Transverse colon (tissue), 4 donors: Measurements from ENCODE around the gene BCL7C. TPM values are rescaled to one million over a fixed set of nuclear protein-coding genes. Genes with fewer than 3 reads are reported as not detected.
A peak's percentile ranks its signal among the peaks of the same experiment; 100 is the strongest.

Experiments used
- DNase-seq: peaks from one replicate; pipeline ENCODE4 v3.0.0-alpha.2; 2019
- H3K27ac ChIP-seq, 4 donors: fragments of 200-600 bp; sonication (generic); 2 replicates each; pipeline ENCODE4 v1.5.1; 2016 to 2018; ENCODE audit warnings: inconsistent platforms in 4 of 4
- H3K27me3 ChIP-seq: fragments of 200-600 bp; sonication (generic); 2 replicates; pipeline ENCODE4 v1.5.1; 2017; ENCODE audit warnings: inconsistent platforms
- H3K36me3 ChIP-seq, 4 donors: fragments of 200-600 bp; sonication (generic); 2 replicates each; pipeline ENCODE4 v1.5.1; 2017 to 2019; ENCODE audit warnings: inconsistent platforms in 4 of 4
- H3K4me1 ChIP-seq, 4 donors: fragments of 200-600 bp; sonication (generic); 2 replicates each; pipeline ENCODE4 v1.5.1; 2017 to 2020; ENCODE audit warnings: inconsistent platforms in 4 of 4
- H3K4me3 ChIP-seq, 4 donors: fragments of 200-600 bp; sonication (generic); 1 replicate in 1 of 4; 2 replicates in 3 of 4; pipeline versions ENCODE4 v1.5.1 to v1.6.1; 2017 to 2019; ENCODE audit warnings: inconsistent platforms in 4 of 4
- H3K9me3 ChIP-seq, 2 donors: fragments of 200-600 bp; sonication (generic); 2 replicates each; pipeline ENCODE4 v1.5.1; 2017 to 2019; ENCODE audit warnings: inconsistent platforms in 2 of 2
- EP300 ChIP-seq: sonication (generic); formaldehyde crosslinking; IDR thresholded peaks from one replicate; pipeline ENCODE4 v1.6.1; 2017; ENCODE audit warnings: antibody characterized with exemption, low read depth
- POLR2A ChIP-seq: fragments of 450-650 bp; IDR thresholded peaks from one replicate; pipeline ENCODE4 v1.6.1; 2016; ENCODE audit warnings: antibody characterized with exemption, mild to moderate bottlenecking, moderate library complexity
- POLR2AphosphoS5 ChIP-seq, 3 donors: sonication (generic); formaldehyde crosslinking; IDR thresholded peaks; one replicate each; pipeline ENCODE4 v1.6.1; 2016; ENCODE audit warnings: antibody characterized with exemption in 3 of 3
- WGBS, 2 donors: methylation state at CpG; one replicate each; pipeline ENCODE4 v1.1.5; 2018; ENCODE audit warnings: low coverage in 1 of 2; 5-methylcytosine and 5-hydroxymethylcytosine counted together
- in situ Hi-C, 4 donors: fragments of 200-750 bp; cut with MboI; loops; one replicate each; pipeline versions ENCODE4 v1.15.0 to v1.15.1; 2017; ENCODE audit warnings: low sequenced_read_pairs in 3 of 4, low pct_ligation_motif_present in 1 of 4, low pct_unique_long_range_greater_than_20kb in 1 of 4
- intact Hi-C: fragments of 100-400 bp; cut with DNase I; formaldehyde crosslinking; loops from one replicate; pipeline ENCODE4 v1.15.1; 2023; ENCODE audit warnings: low total_unique reads
- total RNA-seq, 4 donors: library from RNA; depleted of rRNA; stranded (reverse); fragments of >200 nt; gene quantifications; one replicate each; pipeline ENCODE4 v1.1.0, GENCODE V29; 2016
- TF ChIP-seq, protein P1 (sequence below), 5 experiments: fragments of 200-600 bp in 3 of 5; fragments of 450-650 bp in 2 of 5; sonication (generic) in 3 of 5; IDR thresholded peaks; 1 replicate in 2 of 5; 2 replicates in 3 of 5; pipeline ENCODE4 v1.5.1; 2016 to 2017; ENCODE audit warnings: antibody characterized with exemption in 5 of 5, inconsistent platforms in 3 of 5, mild to moderate bottlenecking in 2 of 5, moderate library complexity in 1 of 5

The BCL7C gene
- total RNA-seq, 4 donors from 2014 or later = 13.8 to 57.3 (median 24.0) TPM

DNA sequence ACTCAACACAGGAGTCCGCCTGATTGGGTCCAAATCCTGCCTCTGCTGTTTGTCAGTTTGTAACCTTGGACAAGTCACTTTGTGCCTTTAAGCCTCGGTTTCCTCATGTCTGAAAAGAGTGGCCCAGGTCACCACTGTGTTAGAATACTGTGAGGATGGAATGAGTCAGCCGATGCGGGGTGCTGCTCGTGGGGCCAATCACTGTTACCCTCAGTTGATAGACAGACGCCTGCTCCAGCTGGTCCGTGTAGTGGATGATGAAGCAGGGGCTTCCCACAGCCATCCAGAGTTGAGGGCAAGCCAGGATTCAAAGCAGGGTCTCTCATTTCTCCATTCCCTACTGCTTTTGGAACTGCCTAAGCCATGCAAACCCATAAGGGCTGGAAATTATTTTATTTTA, 35.3 kb upstream of the BCL7C start:
- TF ChIP-seq POLR2A = no peak
- TF ChIP-seq POLR2AphosphoS5 (IDR thresholded peaks at IDR 0.05) = no peak
- H3K9me3 ChIP-seq = no peaks in the 10 kb centered on the region
- intact Hi-C loops = no loop called here
- H3K4me1 ChIP-seq = peaks cover 6 to 19% (median 9%) of the 10 kb centered on the region in 4 donors
- H3K27ac ChIP-seq = no peak overlapping the region
- H3K4me3 ChIP-seq = no peak overlapping the region
- 67% methylated on average over 7 of the region's 7 CpGs; no CpG with 5 or more reads in 1 of the 2 donors for WGBS, 2 donors
- DNase-seq = no peak
- H3K36me3 ChIP-seq = peaks cover 0 to 10% (median 2%) of the 10 kb centered on the region in 4 donors
- in situ Hi-C loops = no loop called here
- H3K27me3 ChIP-seq = no peaks in the 10 kb centered on the region

DNA sequence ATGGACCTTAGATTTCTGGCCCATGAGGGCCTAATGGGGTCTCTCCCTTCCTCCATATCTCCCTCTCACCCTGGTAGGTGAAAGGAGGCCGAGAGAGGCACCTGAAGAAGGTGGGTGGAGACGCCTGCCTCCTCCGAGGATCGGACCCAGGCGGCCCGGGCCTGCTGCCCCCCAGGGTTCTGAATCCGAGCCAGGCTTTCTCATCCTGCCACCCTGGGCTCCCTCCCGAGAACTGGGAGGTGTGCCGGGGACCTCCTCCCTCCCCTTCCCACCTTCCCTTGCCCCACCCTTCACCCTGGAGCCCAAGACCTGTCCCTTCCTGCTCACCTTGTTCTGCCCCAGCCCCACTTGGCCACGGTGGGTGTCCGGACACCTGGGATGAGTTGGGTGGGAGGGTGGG, 34.5 kb upstream of the BCL7C start:
- 91% methylated on average over 11 of the region's 11 CpGs; no CpG with 5 or more reads in 1 of the 2 donors for WGBS, 2 donors
- peaks cover 6 to 23% (median 11%) of the 10 kb centered on the region in 4 donors for H3K4me1 ChIP-seq
- no peak for DNase-seq
- no peaks in the 10 kb centered on the region for H3K9me3 ChIP-seq
- no peak overlapping the region for H3K27ac ChIP-seq
- H3K4me3 ChIP-seq = no peak overlapping the region
- H3K36me3 ChIP-seq = peaks cover 0 to 10% (median 2%) of the 10 kb centered on the region in 4 donors
- intact Hi-C loops (no loop called here), in situ Hi-C loops (no loop called here)
- no peaks in the 10 kb centered on the region for H3K27me3 ChIP-seq
- no peak for TF ChIP-seq EP300
- TF ChIP-seq POLR2AphosphoS5 (IDR thresholded peaks at IDR 0.05) = no peak
- TF ChIP-seq POLR2A = no peak
- TF ChIP-seq, protein P1, sequence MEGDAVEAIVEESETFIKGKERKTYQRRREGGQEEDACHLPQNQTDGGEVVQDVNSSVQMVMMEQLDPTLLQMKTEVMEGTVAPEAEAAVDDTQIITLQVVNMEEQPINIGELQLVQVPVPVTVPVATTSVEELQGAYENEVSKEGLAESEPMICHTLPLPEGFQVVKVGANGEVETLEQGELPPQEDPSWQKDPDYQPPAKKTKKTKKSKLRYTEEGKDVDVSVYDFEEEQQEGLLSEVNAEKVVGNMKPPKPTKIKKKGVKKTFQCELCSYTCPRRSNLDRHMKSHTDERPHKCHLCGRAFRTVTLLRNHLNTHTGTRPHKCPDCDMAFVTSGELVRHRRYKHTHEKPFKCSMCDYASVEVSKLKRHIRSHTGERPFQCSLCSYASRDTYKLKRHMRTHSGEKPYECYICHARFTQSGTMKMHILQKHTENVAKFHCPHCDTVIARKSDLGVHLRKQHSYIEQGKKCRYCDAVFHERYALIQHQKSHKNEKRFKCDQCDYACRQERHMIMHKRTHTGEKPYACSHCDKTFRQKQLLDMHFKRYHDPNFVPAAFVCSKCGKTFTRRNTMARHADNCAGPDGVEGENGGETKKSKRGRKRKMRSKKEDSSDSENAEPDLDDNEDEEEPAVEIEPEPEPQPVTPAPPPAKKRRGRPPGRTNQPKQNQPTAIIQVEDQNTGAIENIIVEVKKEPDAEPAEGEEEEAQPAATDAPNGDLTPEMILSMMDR (IDR thresholded peaks at IDR 0.05) = no peak

DNA sequence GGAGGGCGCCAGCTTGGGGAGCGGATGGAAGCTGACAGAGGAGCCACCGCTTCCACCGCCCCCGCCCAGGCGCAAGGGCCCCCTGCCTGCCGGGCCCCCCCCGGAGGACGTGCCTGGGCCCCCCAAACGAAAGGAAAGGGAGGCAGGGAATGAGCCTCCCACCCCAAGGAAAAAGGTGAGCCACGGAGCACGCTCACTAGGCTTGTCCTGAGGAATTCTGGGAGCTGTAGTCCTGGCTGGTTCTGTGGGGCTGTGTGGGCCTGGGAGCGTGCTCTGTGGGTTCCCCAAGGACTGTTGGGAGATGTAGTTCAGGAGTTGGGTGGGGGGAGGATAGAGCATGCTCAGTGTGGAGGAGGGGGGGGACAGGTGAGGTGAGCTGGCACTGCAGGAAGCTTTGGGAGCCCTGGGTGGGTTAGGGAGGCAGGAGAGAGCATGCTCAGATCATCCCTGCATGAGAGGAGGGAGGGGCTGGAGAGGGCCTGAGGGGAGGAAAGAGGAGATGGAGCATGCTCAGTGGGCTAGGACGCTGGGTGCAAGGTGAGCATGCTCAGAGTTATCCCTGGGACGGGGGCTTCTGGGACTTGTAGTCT, 34.0 kb upstream of the BCL7C start:
- peak; percentile 41 for DNase-seq
- Histone ChIP-seq H3K36me3 (peaks cover 0 to 6% (median 2%) of the 10 kb centered on the region in 4 donors), H3K4me1 (peaks cover 6 to 23% (median 11%) of the 10 kb centered on the region in 4 donors)

DNA sequence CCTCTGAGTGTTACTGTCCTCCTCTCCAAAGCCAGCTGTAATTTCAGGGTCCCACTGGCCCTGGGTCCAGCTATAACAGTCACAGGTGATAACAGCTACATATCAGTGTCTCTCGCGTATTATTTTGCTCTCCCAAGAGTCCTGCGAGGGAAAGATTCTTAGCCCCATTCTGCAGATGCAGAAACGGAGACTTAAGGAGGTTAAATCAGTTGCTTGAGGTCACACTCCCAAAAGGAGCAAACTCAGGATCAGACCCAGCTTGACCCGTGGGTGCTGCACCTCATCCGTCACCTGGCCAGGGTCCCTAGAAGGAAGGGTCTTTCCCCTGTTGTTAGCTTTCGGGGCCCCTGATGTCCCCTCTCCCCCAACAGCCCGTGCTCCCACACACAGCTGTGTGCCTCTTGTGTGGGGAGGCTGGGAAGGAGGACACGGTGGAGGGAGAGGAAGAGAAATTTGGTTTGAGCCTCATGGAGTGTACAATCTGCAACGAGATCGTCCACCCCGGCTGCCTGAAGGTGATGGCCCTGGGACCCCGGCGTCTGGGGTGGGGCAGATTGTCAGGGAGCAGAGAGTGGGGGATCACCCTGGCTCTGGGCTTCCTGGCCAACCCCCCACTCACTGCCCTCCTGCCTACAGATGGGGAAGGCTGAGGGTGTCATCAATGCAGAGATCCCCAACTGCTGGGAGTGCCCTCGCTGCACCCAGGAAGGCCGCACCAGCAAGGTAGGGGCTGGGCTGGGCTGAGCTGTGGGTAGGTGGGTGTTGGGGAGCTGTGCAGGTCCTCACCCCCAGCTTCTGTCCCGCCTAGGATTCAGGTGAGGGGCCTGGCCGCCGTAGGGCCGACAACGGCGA, 33.3 kb upstream of the BCL7C start:
- intact Hi-C loops (no loop called here), in situ Hi-C loops (no loop called here)
- Histone ChIP-seq H3K4me1 (peaks cover 6 to 23% (median 11%) of the 10 kb centered on the region in 4 donors), H3K9me3 (no peaks in the 10 kb centered on the region), H3K4me3 (no peak overlapping the region), H3K27me3 (no peaks in the 10 kb centered on the region), H3K36me3 (peaks cover 0 to 6% (median 2%) of the 10 kb centered on the region in 4 donors), H3K27ac (no peak overlapping the region)
- TF ChIP-seq POLR2A (no peak), EP300 (no peak), POLR2AphosphoS5 (IDR thresholded peaks at IDR 0.05) (no peak)
- TF ChIP-seq, protein P1 (IDR thresholded peaks at IDR 0.05) = no peak
- 92 to 95% methylated on average over 4 to 21 of the region's 22 CpGs for WGBS, 2 donors
- DNase-seq = no peak

More for the DNA sequence above, 34.0 kb upstream of the BCL7C start:
- intact Hi-C loops (no loop called here), in situ Hi-C loops (no loop called here)
- Histone ChIP-seq H3K27ac (no peak overlapping the region), H3K4me3 (no peak overlapping the region), H3K9me3 (no peaks in the 10 kb centered on the region), H3K27me3 (no peaks in the 10 kb centered on the region)
- WGBS, 2 donors = 60 to 100% methylated on average over 1 to 13 of the region's 15 CpGs
- TF ChIP-seq, protein P1 (IDR thresholded peaks at IDR 0.05) = no peak
- TF ChIP-seq EP300 (no peak), POLR2A (no peak), POLR2AphosphoS5 (IDR thresholded peaks at IDR 0.05) (no peak)
